HUES6 (cell line): Measurements from ENCODE around the gene KCNH2.

Experiments
- H3K27ac ChIP-seq: 2 replicates; pipeline ENCODE4 v1.7.0; 2013; ENCODE audit warnings: low read depth, mild to moderate bottlenecking, low read length, inconsistent platforms
- H3K27me3 ChIP-seq: 2 replicates; pipeline ENCODE4 v1.6.1; 2013; ENCODE audit warnings: low read length; ENCODE audit not compliant: control insufficient read depth, insufficient read depth
- H3K36me3 ChIP-seq: 2 replicates; pipeline ENCODE4 v1.6.1; 2013; ENCODE audit warnings: low read length; ENCODE audit not compliant: control insufficient read depth, insufficient read depth
- H3K4me1 ChIP-seq: 2 replicates; pipeline ENCODE4 v1.6.1; 2013; ENCODE audit warnings: low read length; ENCODE audit not compliant: control insufficient read depth, insufficient read depth
- H3K4me3 ChIP-seq: 2 replicates; pipeline ENCODE4 v1.5.1; 2013; ENCODE audit warnings: low read depth, low read length
- H3K9ac ChIP-seq: one replicate; pipeline ENCODE4 v1.6.1; 2013; ENCODE audit warnings: mild to moderate bottlenecking, low read length
- H3K9me3 ChIP-seq: 2 replicates; pipeline ENCODE4 v1.6.1; 2013; ENCODE audit warnings: low read depth, low read length; ENCODE audit not compliant: control insufficient read depth, insufficient read depth

KCNH2 gene

DNA sequence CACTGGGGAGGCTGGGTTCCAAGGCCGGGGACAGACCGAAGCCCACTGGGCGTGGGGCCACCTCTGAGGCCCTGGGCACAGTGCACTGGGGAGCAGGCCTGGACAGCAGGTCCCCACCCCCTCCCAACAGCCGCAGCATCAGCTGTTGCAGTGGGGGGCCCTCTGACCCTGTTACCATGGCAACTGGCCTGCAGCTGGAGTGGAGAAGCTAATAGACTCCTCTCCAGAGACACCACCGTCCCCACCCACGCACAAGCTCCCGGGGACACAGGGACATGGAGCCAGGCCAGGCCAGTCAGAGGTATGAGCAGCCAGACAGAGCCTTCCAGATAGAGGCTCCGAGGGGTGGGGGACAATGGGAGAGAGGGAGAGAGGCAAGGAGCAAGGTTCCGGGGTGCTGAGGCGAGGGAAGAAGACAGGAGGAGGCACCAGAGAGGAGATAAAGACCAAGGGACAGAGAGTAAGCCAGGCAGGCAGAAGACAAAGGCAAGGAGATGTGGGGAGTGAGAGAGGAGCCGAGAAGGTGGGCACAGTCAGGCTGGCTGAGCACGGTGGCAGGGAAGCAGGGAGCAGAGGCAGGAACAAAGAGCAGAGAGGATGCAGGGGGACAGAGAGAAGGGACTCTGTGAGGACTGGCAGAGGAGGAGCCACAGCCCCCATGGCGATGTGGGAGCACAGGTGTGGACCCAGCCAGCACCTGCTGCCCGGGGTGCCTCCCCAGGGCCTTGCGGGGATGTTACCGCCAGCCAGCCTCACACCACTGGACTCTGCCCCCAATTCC is 6.7 kb downstream of the KCNH2 start:
- peaks cover 53% of the 10 kb centered on the region for H3K4me1 ChIP-seq
- H3K36me3 ChIP-seq, result no peaks in the 10 kb centered on the region
- no peak overlapping the region for H3K4me3 ChIP-seq
- H3K9me3 ChIP-seq, result no peaks in the 10 kb centered on the region
- H3K27me3 ChIP-seq, result peaks cover 33% of the 10 kb centered on the region
- no peak overlapping the region for H3K9ac ChIP-seq
- no peak overlapping the region for H3K27ac ChIP-seq

DNA sequence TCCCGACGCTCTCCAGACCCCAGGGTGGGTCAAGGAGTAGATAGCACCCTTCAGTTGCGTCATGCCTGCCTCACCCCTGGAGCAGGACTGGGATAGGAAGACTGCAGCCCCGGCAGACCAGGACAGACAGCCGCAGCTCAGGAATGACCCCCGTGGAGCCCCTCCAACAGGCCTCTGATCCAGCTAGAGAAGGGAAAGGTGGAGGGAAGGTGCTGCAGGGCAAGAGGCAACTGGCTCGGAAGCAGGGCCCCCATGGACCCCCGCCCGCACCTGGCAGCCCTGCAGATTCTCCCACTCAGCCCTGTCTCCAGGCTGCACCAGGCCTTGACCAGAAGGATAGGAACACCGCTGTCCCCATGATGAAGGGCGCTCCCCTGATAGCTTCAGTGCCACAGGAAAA is 7.7 kb downstream of the KCNH2 start:
- no peaks in the 10 kb centered on the region for H3K36me3 ChIP-seq
- no peaks in the 10 kb centered on the region for H3K9me3 ChIP-seq
- no peak overlapping the region for H3K4me3 ChIP-seq
- H3K27ac ChIP-seq, result no peak overlapping the region
- H3K27me3 ChIP-seq, result peaks cover 22% of the 10 kb centered on the region
- no peak overlapping the region for H3K9ac ChIP-seq
- H3K4me1 ChIP-seq, result peaks cover 43% of the 10 kb centered on the region

DNA sequence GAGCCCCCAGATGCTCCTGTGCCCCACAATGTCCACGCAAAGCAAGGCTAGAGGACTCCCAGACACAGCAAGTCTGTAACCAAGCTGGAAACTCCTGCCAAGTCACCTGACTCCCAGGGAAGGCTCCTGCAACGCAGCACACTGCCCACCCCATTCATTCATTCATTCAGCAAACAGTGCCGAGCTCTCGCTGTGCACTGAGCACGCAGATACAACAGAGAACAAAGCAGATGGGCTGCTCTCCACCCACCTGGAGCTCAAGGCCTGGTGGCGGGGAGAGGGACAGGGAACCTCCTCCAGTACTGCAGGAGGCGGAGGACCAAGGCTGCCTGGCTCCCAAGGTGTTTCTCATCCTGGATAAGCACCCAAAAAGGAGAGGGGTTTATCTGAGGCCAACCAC is 8.6 kb downstream of the KCNH2 start:
- Histone ChIP-seq H3K9ac (no peak overlapping the region), H3K27me3 (peaks cover 13% of the 10 kb centered on the region), H3K27ac (no peak overlapping the region), H3K4me1 (peaks cover 48% of the 10 kb centered on the region), H3K36me3 (no peaks in the 10 kb centered on the region), H3K4me3 (no peak overlapping the region), H3K9me3 (no peaks in the 10 kb centered on the region)

DNA sequence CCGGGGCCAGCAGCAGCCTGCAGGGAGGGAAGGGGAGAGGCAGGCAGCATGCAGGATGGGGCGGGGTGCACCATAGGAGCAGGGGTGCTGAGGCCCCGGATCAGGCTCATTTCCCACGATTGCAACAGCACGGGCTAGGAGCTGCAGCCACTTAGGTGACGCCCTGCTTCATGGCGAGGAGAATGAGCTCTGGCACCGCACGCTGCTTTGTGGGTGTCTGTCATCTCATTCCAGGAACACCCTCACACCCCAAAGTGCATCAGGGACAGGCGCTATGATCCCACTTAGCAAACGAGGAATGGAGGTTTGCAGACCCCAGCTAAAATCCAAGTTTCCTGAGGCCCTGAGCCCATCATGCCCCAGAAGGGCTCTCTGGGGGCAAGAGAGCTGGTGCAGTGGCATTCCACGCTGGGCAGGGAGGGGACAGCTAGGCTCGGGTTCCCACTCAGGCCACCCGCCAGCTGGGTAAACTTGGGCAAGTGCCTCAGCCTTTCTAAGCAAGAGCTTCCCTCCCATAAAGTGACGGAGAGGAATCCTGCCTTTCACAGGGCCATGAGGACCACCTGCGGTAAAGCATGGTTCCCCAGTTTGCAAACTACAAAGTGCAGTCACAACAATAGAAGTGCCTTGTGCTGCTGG is 9.3 kb downstream of the KCNH2 start:
- Histone ChIP-seq H3K9ac (no peak overlapping the region), H3K4me3 (no peak overlapping the region), H3K4me1 (peaks cover 48% of the 10 kb centered on the region), H3K9me3 (no peaks in the 10 kb centered on the region), H3K27ac (no peak overlapping the region), H3K36me3 (no peaks in the 10 kb centered on the region), H3K27me3 (peaks cover 8% of the 10 kb centered on the region)

DNA sequence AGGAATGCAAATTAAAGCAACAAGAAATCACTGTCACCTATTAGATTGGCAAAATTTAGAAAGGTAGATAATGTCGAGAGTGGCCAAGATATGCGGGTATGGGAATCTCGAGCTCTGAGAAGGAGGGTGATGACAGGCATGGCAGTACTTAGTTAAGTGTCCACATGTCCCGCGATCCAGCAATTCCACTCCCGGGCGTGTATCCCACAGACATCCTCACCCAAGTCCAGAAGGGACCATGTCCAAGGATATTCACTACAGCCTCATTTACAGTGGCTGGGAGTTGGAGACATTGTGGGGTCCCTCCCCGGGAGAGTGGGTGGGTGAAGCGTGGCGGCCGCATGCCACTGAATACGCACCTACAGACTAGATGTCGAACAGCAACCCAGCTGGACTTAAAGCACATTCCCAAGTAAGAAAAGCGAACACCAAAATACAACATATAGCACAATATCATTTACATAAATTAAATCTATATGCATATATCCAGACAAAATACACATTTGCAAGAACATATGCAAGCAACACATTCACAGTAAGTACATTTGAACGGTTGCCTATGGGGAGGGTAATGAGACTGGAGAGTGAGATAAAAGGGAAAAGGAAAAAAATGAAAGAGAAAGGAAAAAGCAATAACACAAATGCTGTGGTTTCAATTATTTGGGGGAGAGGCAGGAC is 9.9 kb downstream of the KCNH2 start:
- Histone ChIP-seq H3K27ac (no peak overlapping the region), H3K9ac (no peak overlapping the region), H3K4me1 (peaks cover 50% of the 10 kb centered on the region), H3K27me3 (peaks cover 2% of the 10 kb centered on the region; the same call in 1 of the 2 replicates), H3K9me3 (no peaks in the 10 kb centered on the region), H3K4me3 (no peak overlapping the region), H3K36me3 (no peaks in the 10 kb centered on the region)

DNA sequence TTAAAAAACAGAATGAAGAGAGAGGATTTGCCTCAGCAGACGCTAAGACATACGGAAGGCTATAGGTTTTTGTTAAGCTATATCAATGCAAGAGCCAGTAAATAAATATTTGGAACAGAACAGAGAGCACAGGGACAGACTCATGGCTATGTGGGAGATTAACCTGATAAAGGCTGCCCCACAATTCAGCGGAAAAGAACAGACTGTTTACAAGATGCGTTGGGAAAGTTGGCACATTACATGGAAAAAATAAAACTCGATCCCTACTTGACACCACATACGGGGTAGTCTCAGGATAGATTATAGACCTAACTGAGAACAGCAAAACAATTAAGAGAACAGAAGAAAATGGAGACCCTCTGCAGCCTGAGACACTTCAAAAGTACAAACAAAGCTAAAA is 10.8 kb downstream of the KCNH2 start:
- no peaks in the 10 kb centered on the region for H3K36me3 ChIP-seq
- no peak overlapping the region for H3K9ac ChIP-seq
- H3K27me3 ChIP-seq, result no peaks in the 10 kb centered on the region
- H3K27ac ChIP-seq, result no peak overlapping the region
- no peaks in the 10 kb centered on the region for H3K9me3 ChIP-seq
- H3K4me3 ChIP-seq, result no peak overlapping the region
- peaks cover 57% of the 10 kb centered on the region for H3K4me1 ChIP-seq

DNA sequence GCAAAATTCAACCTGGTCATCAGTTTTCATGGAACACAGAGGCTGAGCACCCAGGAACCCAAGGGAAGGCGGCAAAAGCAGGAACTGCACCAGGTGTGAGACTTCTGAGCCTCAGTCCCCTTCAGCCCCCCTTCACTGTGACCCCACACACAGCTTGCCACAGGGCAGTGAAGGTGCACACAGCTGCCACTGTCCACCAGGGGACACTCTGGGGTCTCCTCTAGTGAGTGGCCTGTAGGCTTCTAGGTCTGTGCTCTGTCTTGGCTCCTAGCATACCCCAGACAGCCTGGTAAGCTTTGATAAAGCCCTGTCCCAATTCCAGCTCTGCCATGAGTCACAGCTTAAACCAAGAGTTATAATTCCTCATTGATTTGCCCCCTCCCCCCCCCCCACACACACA is 12.1 kb downstream of the KCNH2 start:
- no peaks in the 10 kb centered on the region for H3K9me3 ChIP-seq
- no peak overlapping the region for H3K27ac ChIP-seq
- H3K9ac ChIP-seq, result no peak overlapping the region
- no peak overlapping the region for H3K4me3 ChIP-seq
- no peaks in the 10 kb centered on the region for H3K27me3 ChIP-seq
- H3K36me3 ChIP-seq, result no peaks in the 10 kb centered on the region
- peaks cover 57% of the 10 kb centered on the region for H3K4me1 ChIP-seq

DNA sequence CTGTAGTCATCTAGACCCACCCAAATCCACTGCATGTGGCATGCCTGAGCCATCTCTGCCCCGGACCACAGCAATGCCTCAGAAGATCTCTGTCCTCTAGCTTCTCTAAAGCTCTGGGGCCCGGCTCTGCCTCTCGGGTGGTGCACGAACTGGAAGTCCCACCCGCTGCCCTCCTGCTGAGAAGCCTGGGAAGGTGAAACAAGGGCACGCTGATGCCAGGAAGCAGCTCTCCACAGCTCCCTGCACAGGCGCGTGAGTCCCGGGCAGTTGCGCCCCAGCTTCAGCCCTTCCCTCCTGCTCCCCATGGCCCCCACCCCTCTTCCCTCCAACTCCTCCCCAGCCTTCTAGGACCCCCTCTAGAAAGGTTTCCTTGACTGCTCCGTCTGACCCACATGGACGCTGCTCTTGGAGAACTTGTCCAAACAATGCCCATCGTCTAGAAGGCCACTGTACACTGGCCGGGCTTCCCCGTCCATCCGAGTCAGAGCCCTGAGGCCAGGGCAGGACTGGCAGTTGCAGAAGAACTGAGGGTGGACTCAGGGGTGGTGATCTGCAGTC is 12.8 kb downstream of the KCNH2 start:
- Histone ChIP-seq H3K9ac (no peak overlapping the region), H3K27ac (no peak overlapping the region), H3K27me3 (no peaks in the 10 kb centered on the region), H3K9me3 (no peaks in the 10 kb centered on the region), H3K4me3 (no peak overlapping the region), H3K4me1 (peaks cover 51% of the 10 kb centered on the region), H3K36me3 (no peaks in the 10 kb centered on the region)

DNA sequence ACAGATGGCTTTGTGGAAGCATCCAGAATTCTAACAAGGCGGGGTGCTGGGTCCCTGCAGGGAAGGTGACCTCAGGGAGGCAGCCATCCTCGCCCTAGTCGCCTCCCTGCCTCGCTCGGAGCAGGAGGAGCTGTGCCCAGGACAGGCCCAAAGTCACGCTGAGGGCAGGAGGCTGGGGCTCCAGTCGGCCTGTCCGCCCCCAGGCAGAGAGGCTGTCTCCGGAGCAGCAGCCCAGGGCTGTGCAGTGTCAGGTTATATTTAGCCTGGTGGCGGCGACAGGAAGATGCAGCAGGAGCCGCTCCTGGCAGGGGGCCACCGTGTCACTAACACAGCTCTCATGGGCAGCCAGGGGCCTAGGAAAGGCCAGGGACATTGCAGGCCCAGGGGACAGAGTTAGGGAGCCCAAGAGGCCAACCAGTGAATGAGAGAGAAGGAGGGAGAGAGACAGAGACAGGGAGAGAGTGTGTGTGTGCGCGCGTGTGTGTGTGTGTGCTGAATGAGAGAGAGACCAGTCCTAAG is 13.5 kb downstream of the KCNH2 start:
- no peak overlapping the region for H3K27ac ChIP-seq

DNA sequence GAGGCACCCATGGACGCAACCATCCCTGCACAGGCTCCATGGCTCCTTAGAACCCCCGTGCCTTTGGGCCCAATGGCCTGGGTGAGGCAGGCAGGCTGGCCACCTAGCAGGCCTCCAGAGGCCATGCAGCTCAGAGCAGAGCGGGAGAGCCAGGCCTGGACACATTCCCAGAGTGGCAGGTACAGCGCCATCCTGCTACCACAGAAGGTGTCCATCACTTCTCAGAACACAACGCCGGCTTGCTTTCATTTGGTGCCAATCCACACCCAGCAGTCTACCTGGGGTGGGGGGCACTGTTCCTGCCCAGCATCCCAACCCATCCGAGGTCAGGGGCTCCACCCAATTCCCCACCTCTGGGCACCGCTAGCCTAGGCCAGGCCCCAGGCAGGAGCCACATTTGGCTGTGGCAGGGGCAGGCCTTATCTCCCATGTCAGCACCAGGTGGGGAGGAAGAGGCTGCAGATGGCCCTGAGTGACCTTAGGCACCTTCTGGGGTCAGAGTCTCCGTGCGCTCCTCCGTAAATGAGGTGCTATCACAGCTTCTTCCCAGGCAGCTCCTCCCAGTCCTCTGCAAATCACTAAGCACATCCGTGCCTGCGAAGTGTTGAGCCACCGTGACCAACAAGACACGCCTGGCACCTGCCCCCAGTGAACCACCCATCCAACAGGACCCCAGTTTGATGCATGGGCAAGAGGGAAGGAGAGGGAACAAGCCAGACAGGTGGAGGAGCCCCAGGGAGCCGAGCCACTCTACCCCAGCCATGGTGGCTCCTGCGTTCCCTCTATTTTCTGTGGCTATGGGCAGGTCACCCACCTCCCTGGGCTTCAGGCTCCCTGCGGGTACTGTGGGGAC is 14.2 kb downstream of the KCNH2 start:
- no peak overlapping the region for H3K9ac ChIP-seq
- H3K36me3 ChIP-seq, result no peaks in the 10 kb centered on the region
- no peak overlapping the region for H3K4me3 ChIP-seq
- no peaks in the 10 kb centered on the region for H3K9me3 ChIP-seq
- H3K4me1 ChIP-seq, result peaks cover 39% of the 10 kb centered on the region
- H3K27ac ChIP-seq, result no peak overlapping the region
- no peaks in the 10 kb centered on the region for H3K27me3 ChIP-seq

More for the DNA sequence above, 13.5 kb downstream of the KCNH2 start:
- Histone ChIP-seq H3K27me3 (no peaks in the 10 kb centered on the region), H3K4me1 (peaks cover 46% of the 10 kb centered on the region), H3K9ac (no peak overlapping the region), H3K36me3 (no peaks in the 10 kb centered on the region), H3K4me3 (no peak overlapping the region), H3K9me3 (no peaks in the 10 kb centered on the region)
